ENCODE results near the gene FGF14. TPM values are rescaled to one million over a fixed set of nuclear protein-coding genes. Genes with fewer than 3 reads are reported as not detected.

FGF14 gene
- total RNA-seq, 1 donor from 2014 or later = 1.7 TPM

DNA sequence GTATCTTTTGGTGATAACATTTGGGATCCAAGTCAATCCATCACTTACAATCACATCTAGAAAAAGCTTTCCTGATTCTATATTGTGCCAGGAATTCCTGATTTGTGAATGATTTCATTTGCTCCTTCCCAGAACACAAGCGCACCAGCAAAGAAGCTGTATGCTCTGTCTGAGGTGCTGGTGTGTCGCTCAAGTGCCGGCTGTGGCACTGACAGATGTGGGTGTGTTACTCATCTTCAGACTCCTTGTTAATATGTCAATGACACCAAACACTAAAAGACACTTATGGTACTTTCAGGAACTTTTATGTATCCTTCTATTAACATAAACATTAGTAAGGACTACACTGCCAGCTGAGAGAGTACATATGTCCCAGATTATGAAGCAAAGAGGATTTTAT is 520.3 kb downstream of the FGF14 start:
- Mint-ChIP-seq H3K27ac (ENCODE audit: unreplicated experiment) (no peak overlapping the region), H3K27me3 (ENCODE audit: low read depth) (peaks cover 27% of the 10 kb centered on the region), H3K9me3 (no peaks in the 10 kb centered on the region), H3K4me1 (no peaks in the 10 kb centered on the region), H3K36me3 (ENCODE audit: low read depth) (no peaks in the 10 kb centered on the region), H3K4me3 (no peak overlapping the region)
- TF ChIP-seq, protein P1, sequence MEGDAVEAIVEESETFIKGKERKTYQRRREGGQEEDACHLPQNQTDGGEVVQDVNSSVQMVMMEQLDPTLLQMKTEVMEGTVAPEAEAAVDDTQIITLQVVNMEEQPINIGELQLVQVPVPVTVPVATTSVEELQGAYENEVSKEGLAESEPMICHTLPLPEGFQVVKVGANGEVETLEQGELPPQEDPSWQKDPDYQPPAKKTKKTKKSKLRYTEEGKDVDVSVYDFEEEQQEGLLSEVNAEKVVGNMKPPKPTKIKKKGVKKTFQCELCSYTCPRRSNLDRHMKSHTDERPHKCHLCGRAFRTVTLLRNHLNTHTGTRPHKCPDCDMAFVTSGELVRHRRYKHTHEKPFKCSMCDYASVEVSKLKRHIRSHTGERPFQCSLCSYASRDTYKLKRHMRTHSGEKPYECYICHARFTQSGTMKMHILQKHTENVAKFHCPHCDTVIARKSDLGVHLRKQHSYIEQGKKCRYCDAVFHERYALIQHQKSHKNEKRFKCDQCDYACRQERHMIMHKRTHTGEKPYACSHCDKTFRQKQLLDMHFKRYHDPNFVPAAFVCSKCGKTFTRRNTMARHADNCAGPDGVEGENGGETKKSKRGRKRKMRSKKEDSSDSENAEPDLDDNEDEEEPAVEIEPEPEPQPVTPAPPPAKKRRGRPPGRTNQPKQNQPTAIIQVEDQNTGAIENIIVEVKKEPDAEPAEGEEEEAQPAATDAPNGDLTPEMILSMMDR (conservative IDR thresholded peaks at IDR 0.05) = no peak
- no peak for DNase-seq (ENCODE audit: low read depth, low spot score)

DNA sequence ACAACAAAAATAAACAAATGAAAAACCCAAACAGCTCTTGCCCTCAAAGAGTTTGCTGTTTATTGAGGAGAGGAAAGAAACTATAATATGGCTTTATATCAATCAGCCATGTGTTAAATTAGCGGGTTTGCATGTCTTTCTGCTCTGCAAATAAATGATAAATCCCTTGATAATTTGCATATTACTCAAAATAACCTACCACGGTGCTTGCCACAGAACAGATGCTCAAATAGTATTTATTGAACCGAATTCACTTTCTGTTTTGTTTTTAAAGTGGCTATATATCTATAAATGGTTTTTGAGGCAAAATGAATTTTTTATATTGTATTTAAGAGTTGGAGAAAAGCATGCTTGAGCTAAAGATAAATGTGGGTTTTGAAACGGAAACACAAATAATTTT is 521.3 kb downstream of the FGF14 start:
- Mint-ChIP-seq H3K27ac (ENCODE audit: unreplicated experiment) (no peak overlapping the region), H3K36me3 (ENCODE audit: low read depth) (no peaks in the 10 kb centered on the region), H3K4me1 (no peaks in the 10 kb centered on the region), H3K27me3 (ENCODE audit: low read depth) (peaks cover 17% of the 10 kb centered on the region), H3K4me3 (no peak overlapping the region), H3K9me3 (no peaks in the 10 kb centered on the region)
- no peak for DNase-seq (ENCODE audit: low read depth, low spot score)
- TF ChIP-seq, protein P1 (conservative IDR thresholded peaks at IDR 0.05) = no peak

DNA sequence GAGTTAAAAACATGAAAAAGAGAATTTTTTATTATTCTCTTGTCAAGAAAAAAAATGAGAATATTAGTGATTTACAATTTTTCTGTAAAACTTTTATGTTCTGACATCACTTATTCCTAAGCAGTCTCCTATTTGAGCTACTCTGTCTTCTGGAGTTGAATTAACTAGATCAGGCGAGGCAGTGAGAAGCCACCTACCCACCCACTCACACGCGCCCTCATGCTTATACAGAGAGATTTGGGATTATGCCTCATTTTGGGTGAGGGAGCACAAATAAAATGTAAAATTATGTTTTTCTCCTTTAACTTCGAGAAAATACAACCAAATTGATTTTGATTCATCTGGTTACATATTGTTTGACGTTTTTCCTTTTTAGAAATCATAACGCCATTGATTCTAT is 524.9 kb downstream of the FGF14 start:
- no peaks in the 10 kb centered on the region for H3K9me3 Mint-ChIP-seq
- DNase-seq (ENCODE audit: low read depth, low spot score) = no peak
- TF ChIP-seq, protein P1 (conservative IDR thresholded peaks at IDR 0.05) = no peak
- H3K36me3 Mint-ChIP-seq (ENCODE audit: low read depth) = no peaks in the 10 kb centered on the region
- H3K4me3 Mint-ChIP-seq = no peak overlapping the region
- H3K27me3 Mint-ChIP-seq (ENCODE audit: low read depth) = peaks cover 9% of the 10 kb centered on the region
- no peaks in the 10 kb centered on the region for H3K4me1 Mint-ChIP-seq
- no peak overlapping the region for H3K27ac Mint-ChIP-seq (ENCODE audit: unreplicated experiment)

DNA sequence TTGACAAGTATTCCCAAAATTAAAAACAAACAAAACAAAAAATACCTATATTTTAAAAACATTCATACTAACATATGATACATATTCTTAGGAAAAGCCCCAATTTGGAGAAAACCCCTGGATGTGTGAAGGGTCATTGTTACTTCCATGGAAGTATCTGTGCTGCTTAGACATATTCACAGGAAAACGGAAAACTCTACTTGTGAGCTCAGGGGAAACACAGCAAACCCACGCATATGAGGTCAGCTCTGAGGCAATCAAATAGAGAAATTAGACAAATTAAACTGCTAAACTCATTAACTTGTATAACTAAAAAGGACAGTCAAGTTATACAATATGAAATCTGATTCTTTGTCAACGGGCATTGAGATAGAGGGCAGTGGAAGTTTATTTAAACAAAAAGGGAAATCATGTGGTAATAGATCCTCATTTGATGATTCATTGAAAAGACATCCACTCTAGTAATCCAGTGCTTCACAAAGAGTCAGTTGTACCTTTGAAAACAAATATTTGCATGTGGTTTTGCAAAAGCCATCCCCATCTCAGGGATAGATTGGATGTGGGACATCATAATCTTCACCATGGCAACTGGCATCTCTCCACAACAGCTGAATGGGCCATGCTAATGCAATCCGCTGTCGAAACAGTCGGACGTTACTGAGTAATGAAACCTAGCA is 526.0 kb downstream of the FGF14 start:
- Mint-ChIP-seq H3K27me3 (ENCODE audit: low read depth) (peaks cover 6% of the 10 kb centered on the region), H3K4me1 (no peaks in the 10 kb centered on the region), H3K9me3 (no peaks in the 10 kb centered on the region), H3K27ac (ENCODE audit: unreplicated experiment) (no peak overlapping the region), H3K4me3 (no peak overlapping the region), H3K36me3 (ENCODE audit: low read depth) (no peaks in the 10 kb centered on the region)
- TF ChIP-seq, protein P1 (conservative IDR thresholded peaks at IDR 0.05) = no peak
- DNase-seq (ENCODE audit: low read depth, low spot score) = no peak

DNA sequence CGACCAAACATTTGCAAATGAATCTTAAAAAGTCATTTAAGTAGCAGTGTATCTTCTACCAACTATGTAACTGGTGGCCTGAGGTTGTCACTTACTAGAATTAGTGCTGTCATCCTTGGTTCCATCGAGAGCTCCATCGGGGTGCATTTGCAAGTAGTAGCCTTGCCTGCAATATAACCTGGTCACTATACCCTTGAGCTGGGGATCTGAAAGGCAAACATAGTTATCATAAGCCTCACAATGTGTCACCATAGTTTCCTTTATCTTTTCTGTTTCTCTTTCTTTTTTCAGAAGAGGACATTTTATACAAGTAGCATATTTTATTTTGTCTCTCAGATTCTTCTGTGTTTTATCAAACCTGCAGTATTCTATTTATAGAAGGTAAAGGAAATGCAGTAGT is 526.8 kb downstream of the FGF14 start:
- no peaks in the 10 kb centered on the region for H3K36me3 Mint-ChIP-seq (ENCODE audit: low read depth)
- DNase-seq (ENCODE audit: low read depth, low spot score) = no peak
- no peak overlapping the region for H3K4me3 Mint-ChIP-seq
- no peaks in the 10 kb centered on the region for H3K9me3 Mint-ChIP-seq
- H3K27ac Mint-ChIP-seq (ENCODE audit: unreplicated experiment) = no peak overlapping the region
- peaks cover 6% of the 10 kb centered on the region for H3K27me3 Mint-ChIP-seq (ENCODE audit: low read depth)
- TF ChIP-seq, protein P1 (conservative IDR thresholded peaks at IDR 0.05) = no peak
- H3K4me1 Mint-ChIP-seq = no peaks in the 10 kb centered on the region

All from neural crest cell (in vitro differentiated cells).